Keratinocyte (primary cell): Measurements from ENCODE around the gene WDR91. TPM values are rescaled to one million over a fixed set of nuclear protein-coding genes. Genes with fewer than 3 reads are reported as not detected.

Source experiments
- DNase-seq: peaks from one replicate; pipeline ENCODE4 v3.0.0-alpha.2; 2011; ENCODE audit warnings: low read depth, missing footprints, low spot score
- FAIRE-seq: peaks from 2 replicates; lab custom pipeline; 2011; peaks lifted over from hg19 to GRCh38; lab: Jason Lieb, UNC
- H2AFZ ChIP-seq: 2 replicates; pipeline ENCODE4 v1.6.0; 2012; ENCODE audit warnings: low read length, control low read depth, inconsistent platforms; ENCODE audit not compliant: control insufficient read depth
- H3K27ac ChIP-seq: 2 replicates; pipeline ENCODE4 v1.5.1; 2011; ENCODE audit warnings: low read length; ENCODE audit not compliant: control insufficient read depth, insufficient read depth
- H3K27me3 ChIP-seq: 3 replicates; pipeline ENCODE4 v1.6.0; 2011; ENCODE audit warnings: low read length; ENCODE audit not compliant: control insufficient read depth, insufficient read depth; ENCODE audit errors: extremely low read depth
- H3K36me3 ChIP-seq, 2 experiments: 2 replicates in 1 of 2; 3 replicates in 1 of 2; pipeline ENCODE4 v1.5.1; 2011; ENCODE audit warnings: low read length in 2 of 2, mild to moderate bottlenecking in 1 of 2; ENCODE audit not compliant: control insufficient read depth in 2 of 2, insufficient read depth in 2 of 2; ENCODE audit errors: extremely low read depth in 1 of 2
- H3K4me1 ChIP-seq: 3 replicates; pipeline ENCODE4 v1.5.1; 2011; ENCODE audit warnings: low read length; ENCODE audit not compliant: control insufficient read depth, insufficient read depth; ENCODE audit errors: extremely low read depth
- H3K4me2 ChIP-seq: 3 replicates; pipeline ENCODE4 v1.6.0; 2011; ENCODE audit warnings: low read depth, low read length; ENCODE audit not compliant: control insufficient read depth, insufficient read depth; ENCODE audit errors: extremely low read depth
- H3K4me3 ChIP-seq, 3 experiments: fragments of 200-600 bp in 1 of 3; sonication (generic) in 1 of 3; 2 replicates in 2 of 3; 3 replicates in 1 of 3; pipeline ENCODE4 v1.5.1; 2011 to 2016; ENCODE audit warnings: low read length in 3 of 3, mild to moderate bottlenecking in 3 of 3, control low read depth in 2 of 3, inconsistent platforms in 1 of 3, low read depth in 1 of 3, mixed read lengths in 1 of 3, mixed run types in 1 of 3, moderate library complexity in 1 of 3; ENCODE audit not compliant: control insufficient read depth in 2 of 3, insufficient read depth in 2 of 3; ENCODE audit errors: extremely low read depth in 1 of 3
- H3K79me2 ChIP-seq: 2 replicates; pipeline ENCODE4 v1.6.0; 2012; ENCODE audit warnings: low read length; ENCODE audit not compliant: control insufficient read depth, insufficient read depth
- H3K9ac ChIP-seq: 3 replicates; pipeline ENCODE4 v1.6.0; 2011; ENCODE audit warnings: low read length; ENCODE audit not compliant: control insufficient read depth, insufficient read depth; ENCODE audit errors: extremely low read depth
- H3K9me1 ChIP-seq: 3 replicates; pipeline ENCODE4 v1.6.0; 2011; ENCODE audit warnings: low read length; ENCODE audit not compliant: control insufficient read depth, insufficient read depth; ENCODE audit errors: extremely low read depth
- H3K9me3 ChIP-seq: 2 replicates; pipeline ENCODE4 v1.5.1; 2012; ENCODE audit warnings: low read depth, low read length; ENCODE audit not compliant: control insufficient read depth
- H4K20me1 ChIP-seq: 3 replicates; pipeline ENCODE4 v1.6.0; 2011; ENCODE audit warnings: low read length; ENCODE audit not compliant: control insufficient read depth, insufficient read depth; ENCODE audit errors: extremely low read depth
- EZH2 ChIP-seq: IDR thresholded peaks from one replicate; pipeline ENCODE4 v1.6.1; 2012; ENCODE audit warnings: inconsistent platforms, mild to moderate bottlenecking, low read length, moderate library complexity
- dilution Hi-C: fragments of 300-500 bp; cut with MboI; formaldehyde crosslinking; loops from one replicate; pipeline ENCODE4 v1.7.0; 2020; ENCODE audit warnings: low sequenced_read_pairs; ENCODE audit not compliant: extremely low pct_ligation_motif_present
- polyA plus RNA-seq, 5 experiments: library from polyadenylated mRNA; depleted of rRNA in 3 of 5; stranded (reverse) in 3 of 5; stranded (forward) in 1 of 5; unstranded in 1 of 5; fragments of >200 nt; gene quantifications; 1 replicate in 1 of 5; 2 replicates in 3 of 5; 3 replicates in 1 of 5; pipeline versions ENCODE4 v1.2.1 to v1.2.3, GENCODE V29; 2011 to 2012; ENCODE audit warnings: missing spikeins in 2 of 5, low read depth in 1 of 5, low replicate concordance in 1 of 5
- TF ChIP-seq, protein P1 (sequence below), 3 experiments: IDR thresholded peaks in 1 of 3; conservative IDR thresholded peaks in 1 of 3; optimal IDR thresholded peaks in 1 of 3; 2 replicates in 2 of 3; 3 replicates in 1 of 3; pipeline versions ENCODE3 to v1.5.1; 2011; ENCODE audit warnings: low read length in 3 of 3, mild to moderate bottlenecking in 3 of 3, moderate library complexity in 2 of 3, control low read depth in 1 of 3, inconsistent platforms in 1 of 3; ENCODE audit not compliant: insufficient read depth in 2 of 3; ENCODE audit errors: extremely low read depth in 1 of 3

The WDR91 gene
- polyA plus RNA-seq, 1 donor (not counting 4 experiments of a cell fraction or from before 2014, with no cell fraction given), result 22.5 TPM

DNA sequence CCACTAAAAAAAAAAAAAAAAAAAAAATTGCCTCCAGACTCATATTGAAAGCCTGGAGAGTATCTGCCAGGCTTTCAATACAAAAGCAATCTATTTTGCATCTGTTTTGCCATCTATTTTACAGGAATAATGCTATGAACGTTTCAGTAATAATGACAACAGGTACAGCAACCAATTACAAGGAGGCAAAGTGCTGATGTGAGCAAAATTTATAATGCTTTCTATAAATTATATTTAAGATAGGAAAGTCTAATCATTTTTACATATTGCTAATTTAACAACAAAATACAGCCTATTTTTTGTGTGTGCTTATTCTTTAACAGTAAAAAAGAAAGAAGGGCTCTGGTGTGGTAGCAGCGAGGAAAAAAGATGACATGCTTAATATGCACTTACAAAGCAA lies 10.0 kb downstream of the WDR91 start:
- Histone ChIP-seq H3K4me3 (no peak overlapping the region), H3K27ac (no peak overlapping the region), H3K9me3 (no peaks in the 10 kb centered on the region), H3K4me1 (peaks cover 22% of the 10 kb centered on the region), H3K27me3 (no peaks in the 10 kb centered on the region), H2AFZ (no peak overlapping the region), H3K4me2 (no peak overlapping the region), H3K79me2 (peaks cover 16% of the 10 kb centered on the region), H3K9ac (no peak overlapping the region), H4K20me1 (no peaks in the 10 kb centered on the region), H3K9me1 (no peaks in the 10 kb centered on the region), H3K36me3 (peaks cover 25 to 46% of the 10 kb centered on the region in 2 experiments)
- TF ChIP-seq, protein P1, sequence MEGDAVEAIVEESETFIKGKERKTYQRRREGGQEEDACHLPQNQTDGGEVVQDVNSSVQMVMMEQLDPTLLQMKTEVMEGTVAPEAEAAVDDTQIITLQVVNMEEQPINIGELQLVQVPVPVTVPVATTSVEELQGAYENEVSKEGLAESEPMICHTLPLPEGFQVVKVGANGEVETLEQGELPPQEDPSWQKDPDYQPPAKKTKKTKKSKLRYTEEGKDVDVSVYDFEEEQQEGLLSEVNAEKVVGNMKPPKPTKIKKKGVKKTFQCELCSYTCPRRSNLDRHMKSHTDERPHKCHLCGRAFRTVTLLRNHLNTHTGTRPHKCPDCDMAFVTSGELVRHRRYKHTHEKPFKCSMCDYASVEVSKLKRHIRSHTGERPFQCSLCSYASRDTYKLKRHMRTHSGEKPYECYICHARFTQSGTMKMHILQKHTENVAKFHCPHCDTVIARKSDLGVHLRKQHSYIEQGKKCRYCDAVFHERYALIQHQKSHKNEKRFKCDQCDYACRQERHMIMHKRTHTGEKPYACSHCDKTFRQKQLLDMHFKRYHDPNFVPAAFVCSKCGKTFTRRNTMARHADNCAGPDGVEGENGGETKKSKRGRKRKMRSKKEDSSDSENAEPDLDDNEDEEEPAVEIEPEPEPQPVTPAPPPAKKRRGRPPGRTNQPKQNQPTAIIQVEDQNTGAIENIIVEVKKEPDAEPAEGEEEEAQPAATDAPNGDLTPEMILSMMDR (optimal IDR thresholded peaks at IDR 0.05 in 1 of 3, IDR thresholded peaks at IDR 0.05 in 1 of 3, conservative IDR thresholded peaks at IDR 0.05 in 1 of 3; ENCODE audit: extremely low read depth in 1 of 3, insufficient read depth in 2 of 3, low read length in 3 of 3), result no peak
- no peak for FAIRE-seq
- dilution Hi-C loops, result no loop called here
- no peak for DNase-seq

DNA sequence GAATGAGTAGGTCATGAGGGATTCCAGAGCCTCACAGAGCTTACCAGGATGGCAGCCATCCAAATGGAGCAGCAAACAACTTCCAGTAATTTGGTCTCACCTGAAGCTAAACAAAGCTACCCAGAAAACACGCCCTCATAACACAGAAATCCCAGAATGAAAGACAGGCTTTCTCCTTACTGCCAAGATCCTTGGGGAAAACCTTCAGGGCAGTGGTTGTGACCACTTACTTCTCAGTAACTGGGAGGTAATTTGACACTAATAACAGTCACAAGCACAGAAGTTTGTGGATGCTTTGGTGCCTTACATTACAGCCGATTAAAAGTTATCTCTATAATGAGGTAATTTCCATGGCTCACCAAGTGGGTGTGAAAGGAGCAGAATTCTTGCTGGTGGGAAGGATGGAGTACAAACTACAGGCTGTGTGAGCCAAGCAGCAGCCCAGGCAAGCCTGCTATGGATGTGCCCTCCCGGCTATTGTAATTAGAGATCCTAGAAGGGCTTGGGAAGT lies 10.4 kb downstream of the WDR91 start:
- TF ChIP-seq, protein P1 (optimal IDR thresholded peaks at IDR 0.05 in 1 of 3, IDR thresholded peaks at IDR 0.05 in 1 of 3, conservative IDR thresholded peaks at IDR 0.05 in 1 of 3; ENCODE audit: extremely low read depth in 1 of 3, insufficient read depth in 2 of 3, low read length in 3 of 3), result no peak
- no peak for TF ChIP-seq EZH2
- no peaks in the 10 kb centered on the region for H3K9me1 ChIP-seq
- peaks cover 22% of the 10 kb centered on the region for H3K4me1 ChIP-seq
- no peak overlapping the region for H3K4me3 ChIP-seq
- H4K20me1 ChIP-seq, result no peaks in the 10 kb centered on the region
- H3K27me3 ChIP-seq, result no peaks in the 10 kb centered on the region
- DNase-seq, result no peak
- H3K9ac ChIP-seq, result no peak overlapping the region
- dilution Hi-C loops, result no loop called here
- H3K27ac ChIP-seq, result no peak overlapping the region
- H3K36me3 ChIP-seq, result peaks cover 29 to 46% of the 10 kb centered on the region in 2 experiments
- no peaks in the 10 kb centered on the region for H3K9me3 ChIP-seq
- FAIRE-seq, result peak; percentile 73
- H2AFZ ChIP-seq, result no peak overlapping the region
- H3K4me2 ChIP-seq, result no peak overlapping the region
- H3K79me2 ChIP-seq, result peaks cover 16% of the 10 kb centered on the region
